Vagina (tissue), 2 donors: ENCODE data around the gene ISM1.

Source experiments
- POLR2A ChIP-seq, 2 donors: fragments of 450-650 bp; IDR thresholded peaks; one replicate each; pipeline ENCODE4 v1.6.1; 2017; ENCODE audit warnings: antibody characterized with exemption in 2 of 2, mild to moderate bottlenecking in 2 of 2, moderate library complexity in 2 of 2
- POLR2AphosphoS5 ChIP-seq, 2 donors: sonication (generic); formaldehyde crosslinking; IDR thresholded peaks; one replicate each; pipeline ENCODE4 v1.9.0; 2017; ENCODE audit warnings: antibody characterized with exemption in 2 of 2, mild to moderate bottlenecking in 2 of 2, low read depth in 1 of 2; ENCODE audit not compliant: insufficient read depth in 1 of 2

DNA sequence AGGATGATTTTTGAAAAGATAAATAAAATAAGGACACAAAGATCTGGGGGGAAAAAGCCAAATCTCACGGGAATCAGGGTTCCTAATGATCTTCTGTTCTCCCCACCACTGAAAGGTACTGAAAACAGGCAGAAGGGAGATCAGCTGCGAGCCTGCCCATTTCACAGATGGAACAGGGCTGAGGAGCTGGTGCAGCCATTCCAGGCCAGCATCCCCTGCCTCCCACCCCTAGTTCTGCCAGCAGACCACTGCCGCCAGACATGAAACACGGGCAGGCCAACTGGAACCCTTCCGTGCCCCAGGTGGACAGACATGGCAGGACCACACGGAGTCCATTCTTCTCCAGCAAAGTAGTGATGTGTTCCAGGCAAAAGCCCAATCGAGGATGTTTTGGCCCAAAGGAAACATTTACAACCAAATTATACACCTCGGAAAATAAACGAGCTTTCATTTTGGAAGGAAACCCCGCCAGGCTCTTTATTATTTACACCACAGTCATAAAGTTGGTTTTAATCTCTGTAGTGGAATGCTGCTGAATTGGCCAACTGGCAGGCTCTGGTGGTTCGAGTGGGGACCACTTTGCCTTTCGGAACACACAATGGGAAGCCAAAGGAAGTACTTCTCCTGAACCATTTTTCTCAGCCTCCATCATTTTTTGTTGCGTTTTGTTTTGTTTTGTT, 28.2 kb downstream of the ISM1 start:
- TF ChIP-seq POLR2AphosphoS5 (IDR thresholded peaks at IDR 0.05; ENCODE audit: insufficient read depth in 1 of 2, low read depth in 1 of 2) = no peak
- no peak for TF ChIP-seq POLR2A (IDR thresholded peaks at IDR 0.05)
